Measurements from ENCODE around the gene RASGRP1.

The RASGRP1 gene

GRCh38 chr15:38477637-38478036 lies 87.0 kb downstream of the RASGRP1 start:
- Histone ChIP-seq H3K27ac (replicated peaks) (no peak overlapping the region), H3K4me3 (replicated peaks; ENCODE audit: insufficient read depth, low read length) (no peak overlapping the region), H3K27me3 (ENCODE audit: insufficient read depth, poor library complexity, severe bottlenecking) (no peaks in the 10 kb centered on the region)
- no peak for DNase-seq (ENCODE audit: low read depth in 1 of 2, low spot score in 1 of 2)
- no peak for TF ChIP-seq REST (IDR thresholded peaks at IDR 0.05; ENCODE audit: insufficient replicate concordance, low read depth)
- TF ChIP-seq CTCF (IDR thresholded peaks at IDR 0.05; ENCODE audit: insufficient read depth, low read length) = no peak
- no peak for TF ChIP-seq GABPA (IDR thresholded peaks at IDR 0.05; ENCODE audit: low read depth)
- TF ChIP-seq SPI1 (IDR thresholded peaks at IDR 0.05; ENCODE audit: borderline replicate concordance, low read depth) = no peak
- TF ChIP-seq POLR2AphosphoS5 (IDR thresholded peaks at IDR 0.05; ENCODE audit: low read depth) = no peak

- Histone ChIP-seq H3K4me3 (replicated peaks; ENCODE audit: insufficient read depth, low read length) (no peak overlapping the region), H3K27ac (replicated peaks) (no peak overlapping the region), H3K27me3 (ENCODE audit: insufficient read depth, poor library complexity, severe bottlenecking) (no peaks in the 10 kb centered on the region)
- DNase-seq (ENCODE audit: low read depth in 1 of 2, low spot score in 1 of 2) = no peak
- TF ChIP-seq REST (IDR thresholded peaks at IDR 0.05; ENCODE audit: insufficient replicate concordance, low read depth) (no peak), SPI1 (IDR thresholded peaks at IDR 0.05; ENCODE audit: borderline replicate concordance, low read depth) (no peak), CTCF (IDR thresholded peaks at IDR 0.05; ENCODE audit: insufficient read depth, low read length) (no peak), GABPA (IDR thresholded peaks at IDR 0.05; ENCODE audit: low read depth) (no peak), POLR2AphosphoS5 (IDR thresholded peaks at IDR 0.05; ENCODE audit: low read depth) (no peak)
These were observed 88.5 kb downstream of the RASGRP1 start for GRCh38 chr15:38476120-38476519.

GRCh38 chr15:38475361-38475760 lies 89.3 kb downstream of the RASGRP1 start:
- DNase-seq (ENCODE audit: low read depth in 1 of 2, low spot score in 1 of 2) = no peak
- no peak for TF ChIP-seq REST (IDR thresholded peaks at IDR 0.05; ENCODE audit: insufficient replicate concordance, low read depth)
- H3K4me3 ChIP-seq (replicated peaks; ENCODE audit: insufficient read depth, low read length) = no peak overlapping the region

More at GRCh38 chr15:38475361-38475760, 89.3 kb downstream of the RASGRP1 start:
- Histone ChIP-seq H3K27me3 (ENCODE audit: insufficient read depth, poor library complexity, severe bottlenecking) (no peaks in the 10 kb centered on the region), H3K27ac (replicated peaks) (no peak overlapping the region)

All from HL-60 (cell line).